ENCODE measurements around the gene SPINK4.
A peak's percentile ranks its signal among the peaks of the same experiment; 100 is the strongest.

The SPINK4 gene

GRCh38 chr9:33244137-33244784 is 4.3 kb downstream of the SPINK4 start:
- no peaks in the 10 kb centered on the region for H3K9me3 Mint-ChIP-seq
- H3K4me1 Mint-ChIP-seq = no peaks in the 10 kb centered on the region
- no peak overlapping the region for H3K4me3 Mint-ChIP-seq
- ATAC-seq (no peak), DNase-seq (no peak)
- no peak overlapping the region for H3K27ac Mint-ChIP-seq
- no peaks in the 10 kb centered on the region for H3K27me3 Mint-ChIP-seq

- no peak for DNase-seq
- ATAC-seq = no peak
- Mint-ChIP-seq H3K4me1 (peaks cover 5% of the 10 kb centered on the region), H3K27ac (peak overlapping the region in 1 of 2 donors; percentile 37), H3K4me3 (no peak overlapping the region), H3K27me3 (no peaks in the 10 kb centered on the region), H3K9me3 (no peaks in the 10 kb centered on the region)
These were observed 5.4 kb downstream of the SPINK4 start for GRCh38 chr9:33245341-33245740.

GRCh38 chr9:33246269-33246860 is 6.4 kb downstream of the SPINK4 start:
- Mint-ChIP-seq H3K27me3 (no peaks in the 10 kb centered on the region), H3K27ac (peak overlapping the region in 1 of 2 donors; percentile 6), H3K9me3 (no peaks in the 10 kb centered on the region), H3K4me1 (peaks cover 5% of the 10 kb centered on the region), H3K4me3 (no peak overlapping the region)
- ATAC-seq = no peak
- DNase-seq = no peak

- ATAC-seq (no peak), DNase-seq (no peak)
- peaks cover 5% of the 10 kb centered on the region for H3K4me1 Mint-ChIP-seq
- no peaks in the 10 kb centered on the region for H3K27me3 Mint-ChIP-seq
- no peak overlapping the region for H3K4me3 Mint-ChIP-seq
- no peaks in the 10 kb centered on the region for H3K9me3 Mint-ChIP-seq
- no peak overlapping the region for H3K27ac Mint-ChIP-seq
These were observed 8.6 kb downstream of the SPINK4 start for GRCh38 chr9:33248606-33249005.

GRCh38 chr9:33249087-33249658 is 9.2 kb downstream of the SPINK4 start:
- Mint-ChIP-seq H3K4me3 (no peak overlapping the region), H3K27me3 (no peaks in the 10 kb centered on the region), H3K4me1 (peaks cover 5% of the 10 kb centered on the region), H3K9me3 (no peaks in the 10 kb centered on the region), H3K27ac (no peak overlapping the region)
- ATAC-seq (peak; percentile 24), DNase-seq (no peak)

- peaks cover 5% of the 10 kb centered on the region for H3K4me1 Mint-ChIP-seq
- H3K9me3 Mint-ChIP-seq = no peaks in the 10 kb centered on the region
- DNase-seq = no peak
- no peaks in the 10 kb centered on the region for H3K27me3 Mint-ChIP-seq
- no peak for ATAC-seq
- peak overlapping the region in 1 of 2 donors; percentile 2 for H3K27ac Mint-ChIP-seq
- no peak overlapping the region for H3K4me3 Mint-ChIP-seq
These were observed 10.0 kb downstream of the SPINK4 start for GRCh38 chr9:33249983-33250382.

- no peak for DNase-seq
- ATAC-seq = no peak
- no peaks in the 10 kb centered on the region for H3K27me3 Mint-ChIP-seq
- H3K4me3 Mint-ChIP-seq = no peak overlapping the region
- no peak overlapping the region for H3K27ac Mint-ChIP-seq
- peaks cover 5% of the 10 kb centered on the region for H3K4me1 Mint-ChIP-seq
- H3K9me3 Mint-ChIP-seq = no peaks in the 10 kb centered on the region
These were observed 10.6 kb downstream of the SPINK4 start for GRCh38 chr9:33250458-33250995.

GRCh38 chr9:33254211-33254610 is 14.2 kb downstream of the SPINK4 start:
- DNase-seq = no peak
- Mint-ChIP-seq H3K9me3 (no peaks in the 10 kb centered on the region), H3K4me1 (peaks cover 10% of the 10 kb centered on the region), H3K27ac (no peak overlapping the region), H3K27me3 (no peaks in the 10 kb centered on the region), H3K4me3 (no peak overlapping the region)
- ATAC-seq = no peak

GRCh38 chr9:33255014-33255413 is 15.0 kb downstream of the SPINK4 start:
- Mint-ChIP-seq H3K4me3 (no peak overlapping the region), H3K27me3 (no peaks in the 10 kb centered on the region)

GRCh38 chr9:33255471-33255870 is 15.5 kb downstream of the SPINK4 start:
- H3K27ac Mint-ChIP-seq = no peak overlapping the region
- no peaks in the 10 kb centered on the region for H3K9me3 Mint-ChIP-seq
- DNase-seq = no peak
- peaks cover 16% of the 10 kb centered on the region for H3K4me1 Mint-ChIP-seq
- ATAC-seq = no peak
- H3K27me3 Mint-ChIP-seq = no peaks in the 10 kb centered on the region
- H3K4me3 Mint-ChIP-seq = no peak overlapping the region

More at GRCh38 chr9:33255014-33255413, 15.0 kb downstream of the SPINK4 start:
- H3K27ac Mint-ChIP-seq = no peak overlapping the region
- DNase-seq (no peak), ATAC-seq (no peak)
- H3K9me3 Mint-ChIP-seq = no peaks in the 10 kb centered on the region
- H3K4me1 Mint-ChIP-seq = peaks cover 11% of the 10 kb centered on the region

- no peaks in the 10 kb centered on the region for H3K27me3 Mint-ChIP-seq
- peaks cover 24% of the 10 kb centered on the region for H3K4me1 Mint-ChIP-seq
- H3K4me3 Mint-ChIP-seq = no peak overlapping the region
- H3K9me3 Mint-ChIP-seq = no peaks in the 10 kb centered on the region
- ATAC-seq = no peak
- no peak overlapping the region for H3K27ac Mint-ChIP-seq
- DNase-seq = no peak
These were observed 16.3 kb downstream of the SPINK4 start for GRCh38 chr9:33256236-33256635.

GRCh38 chr9:33257276-33257675 is 17.3 kb downstream of the SPINK4 start:
- Mint-ChIP-seq H3K27ac (peak overlapping the region in 1 of 2 donors; percentile 25), H3K9me3 (no peaks in the 10 kb centered on the region), H3K4me3 (no peak overlapping the region), H3K27me3 (no peaks in the 10 kb centered on the region), H3K4me1 (peaks cover 30% of the 10 kb centered on the region)
- DNase-seq = no peak
- no peak for ATAC-seq

GRCh38 chr9:33260372-33260771 is 20.4 kb downstream of the SPINK4 start:
- H3K27me3 Mint-ChIP-seq = no peaks in the 10 kb centered on the region
- H3K9me3 Mint-ChIP-seq = no peaks in the 10 kb centered on the region
- peaks cover 44% of the 10 kb centered on the region for H3K4me1 Mint-ChIP-seq
- DNase-seq (no peak), ATAC-seq (no peak)
- H3K4me3 Mint-ChIP-seq = no peak overlapping the region
- H3K27ac Mint-ChIP-seq = peak overlapping the region in 1 of 2 donors; percentile 73

GRCh38 chr9:33263131-33264002 is 23.4 kb downstream of the SPINK4 start:
- Mint-ChIP-seq H3K27me3 (no peaks in the 10 kb centered on the region), H3K9me3 (no peaks in the 10 kb centered on the region), H3K4me1 (peaks cover 67% of the 10 kb centered on the region), H3K27ac (peak overlapping the region; percentile 96 to 99), H3K4me3 (peak overlapping the region; percentile 87 to 95)
- DNase-seq = peak; percentile 17 to 26
- peak; percentile 10 for ATAC-seq

- Mint-ChIP-seq H3K27me3 (no peaks in the 10 kb centered on the region), H3K9me3 (no peaks in the 10 kb centered on the region), H3K27ac (peak overlapping the region; percentile 96 to 99), H3K4me1 (peaks cover 64% of the 10 kb centered on the region), H3K4me3 (peak overlapping the region; percentile 87 to 95)
- DNase-seq = no peak
- ATAC-seq = peak; percentile 21
These were observed 24.1 kb downstream of the SPINK4 start for GRCh38 chr9:33264003-33264472.
